Activated T-cell treated with anti-CD3 and anti-CD28 coated beads for 24 hours (primary cell): ENCODE data around the gene QRFP.

ENCODE experiments used
- DNase-seq: peaks from one replicate; pipeline ENCODE4 v3.0.0-alpha.2; 2020; ENCODE audit warnings: low read depth

The QRFP gene

DNA sequence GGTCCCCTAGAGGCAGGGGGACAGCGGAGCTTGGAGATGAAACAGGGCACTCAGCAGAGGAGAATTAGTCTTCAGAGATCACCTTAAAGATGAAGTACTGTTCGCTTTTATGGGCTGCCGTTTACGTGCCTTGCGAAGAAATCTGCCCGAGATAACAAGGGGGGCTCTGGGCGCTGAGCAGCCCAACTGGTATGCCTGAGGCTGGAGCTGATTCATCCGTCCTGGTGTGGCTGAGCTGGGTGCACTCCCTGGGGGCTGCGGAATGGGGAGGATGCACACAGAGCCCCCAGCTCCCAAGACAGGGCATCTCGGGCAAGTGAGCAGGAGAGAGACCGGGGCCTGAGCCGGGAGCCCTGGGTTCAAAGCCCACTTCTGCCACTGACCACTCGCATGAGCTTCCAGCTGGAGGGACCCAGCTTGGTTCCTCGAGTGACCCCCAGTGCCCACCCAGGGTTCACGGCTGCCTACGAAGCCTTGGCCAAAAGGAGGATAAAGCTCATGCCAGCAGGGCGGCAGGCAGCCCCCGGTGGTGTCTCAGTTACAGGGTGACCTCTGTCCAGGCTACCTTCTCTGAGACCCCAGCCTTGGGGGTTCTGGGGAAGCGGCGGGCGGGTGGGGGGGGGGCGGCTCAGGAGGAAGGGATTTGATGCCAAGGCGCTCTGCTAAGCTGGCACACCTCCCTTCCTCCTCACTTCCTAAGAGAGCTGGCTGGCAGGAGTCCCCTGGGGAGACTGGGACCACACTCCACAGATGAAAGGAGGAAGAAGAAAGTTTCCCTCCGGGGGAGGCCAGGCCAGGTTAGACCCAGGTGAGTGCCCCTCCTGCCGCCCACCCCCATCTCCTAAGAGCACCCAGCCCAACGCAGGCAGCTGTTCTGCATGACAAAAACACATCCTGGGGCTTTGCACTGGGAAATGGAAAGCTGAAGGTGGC is 36.8 kb upstream of the QRFP start:
- DNase-seq, result no peak

- DNase-seq, result no peak
These were observed 35.9 kb upstream of the QRFP start for GRCh38 chr9:130932255-130933079.

- no peak for DNase-seq
These were observed 35.1 kb upstream of the QRFP start for GRCh38 chr9:130931508-130932254.

GRCh38 chr9:130930804-130931349 is 34.3 kb upstream of the QRFP start:
- DNase-seq, result no peak

GRCh38 chr9:130930132-130930803 is 33.7 kb upstream of the QRFP start:
- no peak for DNase-seq

DNA sequence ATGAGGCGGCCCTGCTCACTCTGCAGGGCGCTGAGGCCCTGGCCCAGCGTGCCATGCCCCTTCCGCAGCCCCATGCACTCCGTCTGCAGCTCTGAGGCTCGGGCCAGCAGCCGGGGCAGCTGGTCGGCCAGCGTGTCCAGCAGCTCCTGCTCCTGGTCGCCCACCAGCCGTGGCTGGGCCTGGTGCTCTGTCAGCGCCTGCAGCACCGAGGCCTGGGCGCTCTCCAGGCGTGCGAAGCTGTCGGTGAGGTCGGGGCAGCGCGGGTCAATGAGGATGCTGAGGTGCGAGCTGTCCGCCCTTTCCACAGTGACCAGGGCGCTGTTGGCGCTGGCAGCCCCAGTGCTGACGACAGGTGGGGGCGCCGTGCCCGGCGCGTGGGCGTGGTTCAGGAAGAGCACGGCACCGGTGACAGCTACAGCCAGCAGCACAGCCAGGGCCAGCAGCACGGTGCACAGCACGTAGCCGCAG is 33.0 kb upstream of the QRFP start:
- DNase-seq, result no peak

DNA sequence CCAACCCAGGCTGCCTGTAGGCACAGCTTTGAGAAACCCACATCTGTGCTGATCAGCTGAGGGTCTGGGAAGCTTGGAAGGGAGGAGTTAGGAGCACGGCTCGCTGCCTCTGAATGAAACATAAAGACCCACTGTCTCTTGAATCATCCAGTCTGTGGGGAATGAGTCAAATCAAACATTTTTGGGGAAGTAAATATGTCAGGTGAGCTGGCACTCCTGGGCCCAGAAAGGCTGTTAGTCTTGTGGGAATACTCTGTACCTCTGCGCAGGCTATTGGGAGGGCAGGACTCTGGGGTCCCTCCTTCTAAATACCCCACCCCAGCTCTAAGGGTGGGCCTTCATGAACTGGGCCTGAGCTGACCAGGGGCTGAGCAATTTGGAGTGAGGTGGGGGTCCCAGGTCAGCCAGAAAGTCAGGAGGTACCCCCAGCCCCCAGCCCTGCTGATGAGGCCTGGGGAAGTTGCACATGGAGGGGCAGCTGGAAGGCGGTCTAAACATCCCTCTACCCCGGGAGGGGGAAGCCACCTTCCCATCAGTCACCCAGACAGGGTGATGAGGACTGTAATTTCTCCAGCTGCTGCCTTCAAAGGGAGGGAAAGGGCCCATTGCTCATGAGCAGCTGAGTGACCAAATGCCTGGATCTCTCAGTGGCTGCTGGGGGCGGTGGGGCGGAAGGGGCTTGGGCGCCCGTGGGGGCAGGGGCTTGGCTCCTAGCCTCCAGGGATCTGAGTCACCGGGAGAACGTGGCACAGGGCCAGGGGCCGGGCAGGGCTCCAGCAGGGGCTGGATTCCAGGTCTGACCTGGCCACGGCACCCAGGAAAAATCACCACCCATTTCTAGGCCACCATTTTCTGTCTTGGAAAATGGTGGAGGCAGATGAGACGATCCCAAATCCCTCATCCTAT is 31.6 kb upstream of the QRFP start:
- DNase-seq, result no peak

DNA sequence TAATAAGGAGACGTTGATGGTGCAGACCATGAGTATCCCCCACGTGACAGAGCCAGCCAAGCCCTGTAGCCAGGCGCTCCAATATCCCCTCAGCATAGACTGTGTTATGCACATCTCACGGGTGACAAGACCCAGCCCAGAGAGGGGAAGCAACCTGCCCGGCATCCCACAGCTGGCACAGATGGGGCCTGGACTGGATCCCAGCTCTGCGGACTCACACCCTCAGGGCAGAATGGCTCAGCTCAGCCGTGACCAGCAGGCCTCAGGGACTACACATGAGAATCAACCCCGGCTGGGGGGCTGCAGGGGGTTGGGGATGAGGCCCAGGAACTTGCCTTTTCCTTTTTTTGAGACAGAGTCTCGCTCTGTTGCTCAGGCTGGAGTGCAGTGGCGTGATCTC is 30.7 kb upstream of the QRFP start:
- no peak for DNase-seq

GRCh38 chr9:130925050-130925678 is 28.6 kb upstream of the QRFP start:
- DNase-seq, result no peak

DNA sequence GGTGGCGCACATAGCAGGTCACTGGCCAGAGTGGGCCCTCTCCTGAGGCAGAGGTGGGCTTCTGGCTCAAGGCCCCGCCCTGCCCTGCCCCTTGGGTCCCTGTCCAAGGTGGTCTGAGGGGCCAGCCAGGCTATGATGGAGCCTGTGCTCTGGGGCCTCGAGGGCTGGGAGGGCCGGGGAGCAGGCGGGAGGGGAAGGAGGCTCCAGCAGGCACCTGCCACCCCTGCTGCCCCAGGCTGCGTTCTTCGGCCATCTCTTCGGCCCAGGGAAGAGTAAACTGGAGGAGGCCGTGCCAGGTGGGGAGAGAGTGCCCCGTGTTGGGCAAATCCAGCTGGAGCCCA is 27.8 kb upstream of the QRFP start:
- DNase-seq, result no peak

GRCh38 chr9:130923611-130924447 is 27.2 kb upstream of the QRFP start:
- no peak for DNase-seq

GRCh38 chr9:130922893-130923610 is 26.4 kb upstream of the QRFP start:
- no peak for DNase-seq

- DNase-seq, result no peak
These were observed 25.6 kb upstream of the QRFP start for GRCh38 chr9:130921989-130922892.

- no peak for DNase-seq
These were observed 24.8 kb upstream of the QRFP start for GRCh38 chr9:130921300-130921988.

DNA sequence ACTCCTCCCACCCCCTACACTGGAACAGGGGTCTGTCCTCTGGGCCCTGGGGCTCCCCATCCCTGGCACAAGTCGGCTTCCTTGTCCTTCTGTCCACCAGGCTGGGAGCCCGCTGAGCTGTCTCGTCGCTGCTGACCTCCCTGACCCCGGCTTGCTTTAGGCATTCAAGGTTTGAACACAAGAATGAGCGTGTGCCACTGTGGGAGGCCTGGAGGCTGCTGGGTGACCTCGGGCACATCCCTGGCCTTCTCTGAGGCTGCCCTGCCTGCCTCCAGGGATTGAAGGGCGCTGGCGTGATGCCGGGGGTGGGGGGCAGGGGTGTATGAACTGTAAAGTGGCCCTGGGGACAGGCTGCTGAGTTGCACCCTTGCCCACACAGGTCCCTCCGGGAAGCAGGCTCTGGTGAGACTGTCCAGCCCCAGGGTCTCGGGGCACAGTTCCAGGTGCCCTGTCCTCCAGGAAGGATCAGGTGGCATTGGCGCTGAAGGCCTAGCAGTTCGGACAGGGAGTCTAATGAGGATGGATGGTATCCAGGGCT is 24.2 kb upstream of the QRFP start:
- no peak for DNase-seq

DNA sequence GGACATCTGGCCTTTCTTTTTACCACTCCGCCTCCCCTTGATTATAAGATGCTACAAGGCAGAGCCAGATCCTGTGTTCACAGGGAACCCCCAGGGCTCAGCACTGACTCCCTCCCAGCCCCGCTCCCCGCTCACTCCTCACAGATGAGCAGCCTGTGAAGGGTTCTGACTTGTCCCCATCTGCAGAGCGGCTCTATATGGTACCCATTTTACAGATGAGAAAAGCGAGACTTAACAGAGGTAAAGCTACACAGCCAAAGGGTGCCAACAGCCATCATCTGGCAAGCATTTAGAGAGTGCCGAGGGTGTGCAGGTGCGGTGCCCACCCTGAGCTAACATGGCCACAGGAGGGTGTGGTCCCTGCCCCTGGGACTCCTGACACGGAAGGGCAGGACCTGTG is 23.6 kb upstream of the QRFP start:
- no peak for DNase-seq
